ENCODE results near the gene CCDC192.

CCDC192 gene

GRCh38 chr5:127923804-127924570, 220.8 kb downstream of the CCDC192 start:
- DNase-seq (ENCODE audit: low read depth) = no peak

DNA sequence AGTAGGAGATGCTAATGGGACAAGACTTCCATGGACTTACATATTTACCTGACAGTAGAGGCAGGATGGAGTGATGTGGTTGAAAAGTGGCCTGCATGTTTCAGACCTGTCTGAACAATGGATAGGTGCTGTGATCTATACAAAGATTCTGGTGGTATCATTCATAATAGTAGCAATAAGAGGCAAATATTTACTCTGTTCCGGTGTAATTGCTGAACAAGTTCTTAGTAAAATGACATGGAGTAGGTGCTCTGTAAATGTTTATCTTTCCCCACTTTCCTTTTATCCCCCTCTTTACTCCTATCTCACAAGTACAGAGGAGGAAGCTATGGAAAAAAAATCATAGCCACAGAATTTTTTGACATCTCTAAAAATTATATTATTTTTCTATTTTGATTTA, 221.4 kb downstream of the CCDC192 start:
- no peak for DNase-seq (ENCODE audit: low read depth)

DNA sequence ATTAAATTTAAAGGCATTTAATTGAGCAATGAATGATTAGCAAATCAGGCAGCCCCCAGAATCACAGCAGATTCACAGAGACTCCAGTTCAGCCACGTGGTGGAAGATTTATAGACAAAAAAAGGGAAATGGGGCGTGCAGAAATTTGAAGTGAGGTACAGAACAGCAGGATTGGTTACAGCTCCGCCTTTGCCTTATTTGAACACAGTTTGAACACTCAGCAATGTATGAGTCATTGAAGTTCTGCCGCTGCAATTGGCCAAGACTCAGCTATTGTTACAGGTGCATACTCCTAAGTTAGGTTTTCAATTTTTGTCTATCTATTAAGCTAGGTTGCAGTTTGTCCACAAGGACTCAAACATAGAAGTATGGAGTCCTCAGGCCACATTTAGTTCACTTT, 222.7 kb downstream of the CCDC192 start:
- no peak for DNase-seq (ENCODE audit: low read depth)

- no peak for DNase-seq (ENCODE audit: low read depth)
These were observed 223.8 kb downstream of the CCDC192 start for GRCh38 chr5:127926974-127927373.

- no peak for DNase-seq (ENCODE audit: low read depth)
These were observed 224.9 kb downstream of the CCDC192 start for GRCh38 chr5:127928053-127928452.

DNA sequence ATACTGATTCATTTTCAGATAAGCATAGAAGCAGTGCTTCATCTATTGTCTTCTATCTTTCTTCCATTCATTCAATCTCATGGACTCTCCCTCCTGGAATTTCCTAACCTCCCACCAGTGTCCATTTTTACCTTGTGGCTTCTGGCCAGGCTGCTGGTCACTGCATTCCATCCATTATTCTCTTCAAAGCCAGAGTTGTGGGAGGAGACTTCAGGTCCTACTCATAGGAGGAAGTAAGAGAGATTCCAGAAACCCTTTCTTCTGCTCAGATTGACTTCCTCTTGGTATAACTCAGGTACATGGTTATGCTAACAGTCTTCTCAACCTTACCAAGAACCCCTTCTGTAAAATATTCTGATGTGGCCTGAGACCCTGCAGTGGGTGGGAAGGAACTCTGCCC, 227.1 kb downstream of the CCDC192 start:
- DNase-seq (ENCODE audit: low read depth) = no peak

- DNase-seq (ENCODE audit: low read depth) = no peak
These were observed 228.2 kb downstream of the CCDC192 start for GRCh38 chr5:127931396-127931795.

- no peak for DNase-seq (ENCODE audit: low read depth)
These were observed 230.2 kb downstream of the CCDC192 start for GRCh38 chr5:127933348-127933747.

DNA sequence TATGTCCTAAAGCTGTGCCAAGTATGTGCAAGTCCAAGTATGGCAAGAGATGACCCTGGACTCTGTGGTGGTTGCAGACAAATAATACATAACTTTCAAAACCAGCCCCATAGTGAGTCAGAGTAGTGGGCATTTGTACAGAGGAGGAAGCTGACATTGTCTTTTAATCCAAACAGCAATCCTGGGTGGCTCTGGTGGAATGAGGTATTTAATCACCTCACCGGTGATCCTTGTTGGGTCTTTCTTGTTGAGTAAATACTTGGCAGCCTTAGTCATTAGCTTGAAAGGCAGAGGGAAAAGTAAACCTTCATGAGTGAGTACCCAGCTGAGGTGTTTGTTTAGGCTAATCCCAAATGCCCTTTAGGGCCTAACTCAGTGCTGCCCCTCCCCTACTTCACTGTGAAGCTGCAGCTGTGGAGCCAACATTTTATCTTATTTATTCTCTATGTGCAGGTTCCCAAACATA, 231.6 kb downstream of the CCDC192 start:
- DNase-seq (ENCODE audit: low read depth) = no peak

GRCh38 chr5:127935398-127935797, 232.2 kb downstream of the CCDC192 start:
- no peak for DNase-seq (ENCODE audit: low read depth)

- DNase-seq (ENCODE audit: low read depth) = no peak
These were observed 233.3 kb downstream of the CCDC192 start for GRCh38 chr5:127936439-127936972.

DNA sequence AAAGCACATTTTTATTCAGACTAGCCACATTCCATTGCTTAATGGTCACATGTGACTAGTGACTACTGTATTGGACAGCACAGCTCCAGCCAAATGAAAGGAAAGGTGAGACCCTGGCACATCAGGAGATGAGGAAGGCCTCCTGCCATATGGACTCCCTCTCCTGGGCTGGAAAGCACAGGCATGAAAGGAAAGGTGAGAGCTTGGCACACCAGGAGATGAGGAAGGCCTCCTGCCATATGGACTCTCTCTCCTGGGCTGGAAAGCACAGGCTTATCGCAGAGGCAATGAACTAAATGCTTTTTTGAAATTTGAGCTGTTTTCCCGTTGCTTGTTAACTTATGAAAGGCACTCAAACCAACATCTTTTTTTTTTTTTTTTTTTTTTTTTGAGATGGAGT, 235.6 kb downstream of the CCDC192 start:
- no peak for DNase-seq (ENCODE audit: low read depth)

- DNase-seq (ENCODE audit: low read depth) = no peak
These were observed 237.7 kb downstream of the CCDC192 start for GRCh38 chr5:127940854-127941253.

- no peak for DNase-seq (ENCODE audit: low read depth)
These were observed 238.5 kb downstream of the CCDC192 start for GRCh38 chr5:127941646-127942045.

DNA sequence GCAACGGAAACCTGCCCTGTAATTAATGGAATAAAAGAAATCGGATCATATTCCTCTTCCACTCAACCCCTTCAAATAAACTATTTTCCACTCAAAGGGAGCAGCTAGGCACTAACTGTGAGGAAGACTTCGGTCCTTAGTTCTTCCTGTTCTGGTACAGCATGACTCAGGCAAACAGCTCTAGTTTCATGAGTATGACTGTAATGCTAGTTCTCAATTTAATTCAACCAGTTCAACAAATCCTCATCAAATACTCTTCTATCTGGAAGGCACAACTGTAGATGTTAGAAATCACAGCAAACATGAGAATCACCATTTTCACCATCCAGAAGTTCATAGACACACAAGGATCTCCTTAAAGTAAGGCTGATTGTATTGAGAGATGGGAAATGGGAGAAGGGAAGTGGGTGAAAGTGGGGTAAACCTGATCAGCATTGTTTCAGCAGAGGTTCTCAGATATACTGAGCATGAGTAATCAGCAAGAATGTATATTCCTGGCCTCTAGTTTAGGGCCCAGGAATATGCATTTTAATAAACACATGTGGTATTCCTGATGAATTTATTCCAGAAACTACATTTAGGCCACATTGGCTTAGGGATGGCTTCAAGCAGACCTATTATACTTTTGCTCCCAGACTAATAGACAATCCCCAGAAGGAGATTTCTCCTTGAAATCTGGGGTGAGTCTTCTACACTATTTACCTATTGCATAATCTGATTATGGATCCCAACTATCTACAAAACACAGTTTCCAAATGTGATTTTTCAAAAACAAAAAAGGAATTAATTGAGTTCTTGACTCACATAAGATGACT, 239.3 kb downstream of the CCDC192 start:
- DNase-seq (ENCODE audit: low read depth) = no peak

DNA sequence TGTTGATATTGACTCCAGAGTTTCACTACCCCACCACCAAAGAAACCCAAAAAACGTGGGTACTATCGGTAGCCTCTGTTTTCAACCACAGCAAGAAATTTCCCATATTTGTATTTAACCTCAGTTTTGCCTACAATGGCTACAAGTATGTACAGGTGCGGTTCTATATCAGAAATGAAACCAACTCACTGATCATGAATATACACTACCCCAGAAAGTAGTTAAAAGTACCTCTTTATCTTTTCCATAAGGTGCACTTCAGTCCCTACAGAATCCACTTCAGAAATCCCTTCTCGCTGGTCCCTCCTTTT, 239.8 kb downstream of the CCDC192 start:
- DNase-seq (ENCODE audit: low read depth) = no peak

DNA sequence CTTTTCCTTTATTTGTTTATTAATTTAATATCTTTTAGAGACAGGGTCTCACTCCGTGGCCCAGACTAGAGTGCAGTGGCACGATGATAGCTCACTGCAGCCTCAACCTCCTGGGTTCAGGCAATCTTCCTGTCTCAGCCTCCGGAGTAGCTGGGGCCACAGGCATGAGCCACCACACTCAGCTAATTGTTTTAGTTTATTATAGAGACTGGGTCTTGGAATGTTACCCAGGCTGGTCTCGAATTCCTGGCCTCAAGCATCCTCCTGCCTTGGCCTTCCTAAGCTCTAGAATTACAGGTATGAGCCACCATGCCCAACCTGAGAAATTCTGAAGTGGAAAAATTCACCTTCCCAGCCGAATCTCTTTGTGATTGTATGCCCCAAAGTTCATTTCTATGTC, 240.9 kb downstream of the CCDC192 start:
- DNase-seq (ENCODE audit: low read depth) = no peak

DNA sequence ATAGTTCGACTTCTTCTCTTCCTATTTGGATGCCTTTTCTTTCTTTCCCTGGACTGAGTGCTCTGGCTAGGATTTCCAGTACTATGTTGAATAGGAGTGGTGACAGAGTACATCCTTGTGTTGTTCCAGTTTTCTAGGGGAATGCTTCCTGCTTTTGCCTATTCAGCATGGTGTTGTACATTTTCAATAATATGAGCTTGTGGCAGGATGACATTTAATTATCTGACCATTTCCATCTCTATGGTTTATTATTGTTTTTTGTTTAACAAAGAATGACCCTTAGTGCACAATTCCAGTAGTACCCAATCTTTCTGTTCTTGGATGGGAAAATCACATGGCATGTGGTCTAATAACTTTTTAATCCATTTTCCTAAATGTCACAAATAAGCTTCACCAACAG, 244.8 kb downstream of the CCDC192 start:
- no peak for DNase-seq (ENCODE audit: low read depth)

- DNase-seq (ENCODE audit: low read depth) = no peak
These were observed 247.7 kb downstream of the CCDC192 start for GRCh38 chr5:127950707-127951391.

GRCh38 chr5:127951791-127952190, 248.6 kb downstream of the CCDC192 start:
- no peak for DNase-seq (ENCODE audit: low read depth)

GRCh38 chr5:127957183-127957582, 254.0 kb downstream of the CCDC192 start:
- DNase-seq (ENCODE audit: low read depth) = no peak

GRCh38 chr5:127957701-127958239, 254.6 kb downstream of the CCDC192 start:
- no peak for DNase-seq (ENCODE audit: low read depth)
